Type B pancreatic cell (in vitro differentiated cells): ENCODE results near the gene NUP205. TPM values are rescaled to one million over a fixed set of nuclear protein-coding genes. Genes with fewer than 3 reads are reported as not detected.

Experiments used
- DNase-seq: peaks from one replicate; pipeline ENCODE4 v3.0.0; 2021; ENCODE audit warnings: mixed read lengths; ENCODE audit not compliant: unreplicated experiment; ENCODE audit errors: extremely low spot score
- H3K27ac Mint-ChIP-seq: 2 replicates; pipeline ENCODE4 v1.8.0; 2021; ENCODE audit warnings: mild to moderate bottlenecking, mixed read lengths
- H3K27me3 Mint-ChIP-seq: 2 replicates; pipeline ENCODE4 v1.8.0; 2021; ENCODE audit warnings: mixed read lengths
- H3K36me3 Mint-ChIP-seq: 2 replicates; pipeline ENCODE4 v1.8.0; 2021; ENCODE audit warnings: mixed read lengths
- H3K4me1 Mint-ChIP-seq: one replicate; pipeline ENCODE4 v1.8.0; 2021; ENCODE audit warnings: mixed read lengths; ENCODE audit not compliant: unreplicated experiment
- H3K4me3 Mint-ChIP-seq: 2 replicates; pipeline ENCODE4 v1.8.0; 2021; ENCODE audit warnings: mild to moderate bottlenecking, mixed read lengths
- H3K9me3 Mint-ChIP-seq: 2 replicates; pipeline ENCODE4 v1.8.0; 2021; ENCODE audit warnings: mixed read lengths
- long read RNA-seq: library from polyadenylated mRNA; unstranded; transcript quantifications from one replicate; pipeline ENCODE4 v2.0.0, GENCODE V29; 2020
- total RNA-seq: library from RNA; stranded (reverse); gene quantifications from 2 replicates; pipeline ENCODE4 v1.2.1, GENCODE V29; 2021; ENCODE audit warnings: low replicate concordance
- TF ChIP-seq, protein P1 (sequence below): fragments of 200-600 bp; sonication (generic); conservative IDR thresholded peaks from 2 replicates; pipeline ENCODE4 v1.5.0; 2021; ENCODE audit warnings: antibody characterized with exemption, mild to moderate bottlenecking

Gene NUP205, protein sequence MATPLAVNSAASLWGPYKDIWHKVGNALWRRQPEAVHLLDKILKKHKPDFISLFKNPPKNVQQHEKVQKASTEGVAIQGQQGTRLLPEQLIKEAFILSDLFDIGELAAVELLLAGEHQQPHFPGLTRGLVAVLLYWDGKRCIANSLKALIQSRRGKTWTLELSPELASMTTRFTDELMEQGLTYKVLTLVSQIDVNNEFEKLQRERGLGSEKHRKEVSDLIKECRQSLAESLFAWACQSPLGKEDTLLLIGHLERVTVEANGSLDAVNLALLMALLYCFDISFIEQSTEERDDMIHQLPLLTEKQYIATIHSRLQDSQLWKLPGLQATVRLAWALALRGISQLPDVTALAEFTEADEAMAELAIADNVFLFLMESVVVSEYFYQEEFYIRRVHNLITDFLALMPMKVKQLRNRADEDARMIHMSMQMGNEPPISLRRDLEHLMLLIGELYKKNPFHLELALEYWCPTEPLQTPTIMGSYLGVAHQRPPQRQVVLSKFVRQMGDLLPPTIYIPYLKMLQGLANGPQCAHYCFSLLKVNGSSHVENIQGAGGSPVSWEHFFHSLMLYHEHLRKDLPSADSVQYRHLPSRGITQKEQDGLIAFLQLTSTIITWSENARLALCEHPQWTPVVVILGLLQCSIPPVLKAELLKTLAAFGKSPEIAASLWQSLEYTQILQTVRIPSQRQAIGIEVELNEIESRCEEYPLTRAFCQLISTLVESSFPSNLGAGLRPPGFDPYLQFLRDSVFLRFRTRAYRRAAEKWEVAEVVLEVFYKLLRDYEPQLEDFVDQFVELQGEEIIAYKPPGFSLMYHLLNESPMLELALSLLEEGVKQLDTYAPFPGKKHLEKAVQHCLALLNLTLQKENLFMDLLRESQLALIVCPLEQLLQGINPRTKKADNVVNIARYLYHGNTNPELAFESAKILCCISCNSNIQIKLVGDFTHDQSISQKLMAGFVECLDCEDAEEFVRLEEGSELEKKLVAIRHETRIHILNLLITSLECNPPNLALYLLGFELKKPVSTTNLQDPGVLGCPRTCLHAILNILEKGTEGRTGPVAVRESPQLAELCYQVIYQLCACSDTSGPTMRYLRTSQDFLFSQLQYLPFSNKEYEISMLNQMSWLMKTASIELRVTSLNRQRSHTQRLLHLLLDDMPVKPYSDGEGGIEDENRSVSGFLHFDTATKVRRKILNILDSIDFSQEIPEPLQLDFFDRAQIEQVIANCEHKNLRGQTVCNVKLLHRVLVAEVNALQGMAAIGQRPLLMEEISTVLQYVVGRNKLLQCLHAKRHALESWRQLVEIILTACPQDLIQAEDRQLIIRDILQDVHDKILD (N-terminal part only)
- 75.7 and 102 TPM in 2 replicates for total RNA-seq
- long read RNA-seq, partial matches to known transcripts = 33 of 34 reads
- long read RNA-seq, other reads (novel, unspliced or antisense) = 0 of 34 reads

DNA sequence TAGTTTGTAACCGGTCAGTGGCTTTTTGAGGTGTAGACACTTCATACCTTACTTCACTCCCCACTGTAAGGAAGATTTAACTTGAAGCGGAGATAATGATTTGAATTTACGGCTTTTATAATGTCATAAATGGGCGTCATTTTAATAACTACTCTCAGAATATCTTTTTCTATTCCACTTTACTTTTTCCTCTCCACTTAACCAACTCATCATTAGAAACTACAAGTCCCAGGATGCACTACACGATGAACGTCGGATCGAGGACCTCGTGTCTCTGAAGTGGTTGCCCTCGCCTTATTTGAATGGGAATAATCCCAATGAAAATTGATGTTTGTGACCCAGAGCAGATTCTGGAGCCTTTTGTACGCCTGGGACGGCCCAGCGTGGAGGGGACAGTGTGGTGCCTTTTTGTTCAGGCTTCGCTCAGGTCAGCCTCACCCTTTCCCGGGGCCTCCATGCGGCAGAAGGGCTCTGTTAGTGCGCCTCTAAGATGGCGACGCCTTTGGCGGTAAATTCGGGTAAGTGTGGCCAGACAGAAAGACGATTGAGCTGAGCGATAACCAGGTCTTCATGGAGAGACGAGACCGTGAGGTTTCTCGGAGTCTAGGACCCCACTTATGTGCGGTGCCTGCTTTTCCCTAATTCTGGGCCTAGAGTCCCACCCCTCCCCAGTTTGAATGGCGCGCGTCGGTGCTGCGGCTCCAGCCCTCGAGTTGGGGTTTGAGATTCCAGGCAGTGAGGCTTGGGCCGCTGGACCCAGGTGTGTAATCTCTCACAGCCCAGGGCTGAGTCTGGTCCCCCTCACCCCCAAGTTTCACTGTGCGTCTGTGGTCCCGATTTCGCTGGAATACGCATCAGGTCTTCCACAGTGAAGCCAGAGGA, at the start of gene NUP205:
Gene NUP205 (plus strand): TSS at position 463 of the 882 bp plus-strand sequence. CDS start 28 bp downstream, at position 491.
- TF ChIP-seq, protein P1, sequence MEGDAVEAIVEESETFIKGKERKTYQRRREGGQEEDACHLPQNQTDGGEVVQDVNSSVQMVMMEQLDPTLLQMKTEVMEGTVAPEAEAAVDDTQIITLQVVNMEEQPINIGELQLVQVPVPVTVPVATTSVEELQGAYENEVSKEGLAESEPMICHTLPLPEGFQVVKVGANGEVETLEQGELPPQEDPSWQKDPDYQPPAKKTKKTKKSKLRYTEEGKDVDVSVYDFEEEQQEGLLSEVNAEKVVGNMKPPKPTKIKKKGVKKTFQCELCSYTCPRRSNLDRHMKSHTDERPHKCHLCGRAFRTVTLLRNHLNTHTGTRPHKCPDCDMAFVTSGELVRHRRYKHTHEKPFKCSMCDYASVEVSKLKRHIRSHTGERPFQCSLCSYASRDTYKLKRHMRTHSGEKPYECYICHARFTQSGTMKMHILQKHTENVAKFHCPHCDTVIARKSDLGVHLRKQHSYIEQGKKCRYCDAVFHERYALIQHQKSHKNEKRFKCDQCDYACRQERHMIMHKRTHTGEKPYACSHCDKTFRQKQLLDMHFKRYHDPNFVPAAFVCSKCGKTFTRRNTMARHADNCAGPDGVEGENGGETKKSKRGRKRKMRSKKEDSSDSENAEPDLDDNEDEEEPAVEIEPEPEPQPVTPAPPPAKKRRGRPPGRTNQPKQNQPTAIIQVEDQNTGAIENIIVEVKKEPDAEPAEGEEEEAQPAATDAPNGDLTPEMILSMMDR = no peak
- peak; percentile 75 for DNase-seq
- Mint-ChIP-seq H3K27ac (peak within 1 kb of the TSS; percentile 56), H3K4me1 (peaks cover 6% of the 10 kb centered on the region), H3K36me3 (peaks cover 12% of the 10 kb centered on the region), H3K9me3 (no peaks in the 10 kb centered on the region), H3K4me3 (peak within 1 kb of the TSS; percentile 65), H3K27me3 (no peaks in the 10 kb centered on the region)

DNA sequence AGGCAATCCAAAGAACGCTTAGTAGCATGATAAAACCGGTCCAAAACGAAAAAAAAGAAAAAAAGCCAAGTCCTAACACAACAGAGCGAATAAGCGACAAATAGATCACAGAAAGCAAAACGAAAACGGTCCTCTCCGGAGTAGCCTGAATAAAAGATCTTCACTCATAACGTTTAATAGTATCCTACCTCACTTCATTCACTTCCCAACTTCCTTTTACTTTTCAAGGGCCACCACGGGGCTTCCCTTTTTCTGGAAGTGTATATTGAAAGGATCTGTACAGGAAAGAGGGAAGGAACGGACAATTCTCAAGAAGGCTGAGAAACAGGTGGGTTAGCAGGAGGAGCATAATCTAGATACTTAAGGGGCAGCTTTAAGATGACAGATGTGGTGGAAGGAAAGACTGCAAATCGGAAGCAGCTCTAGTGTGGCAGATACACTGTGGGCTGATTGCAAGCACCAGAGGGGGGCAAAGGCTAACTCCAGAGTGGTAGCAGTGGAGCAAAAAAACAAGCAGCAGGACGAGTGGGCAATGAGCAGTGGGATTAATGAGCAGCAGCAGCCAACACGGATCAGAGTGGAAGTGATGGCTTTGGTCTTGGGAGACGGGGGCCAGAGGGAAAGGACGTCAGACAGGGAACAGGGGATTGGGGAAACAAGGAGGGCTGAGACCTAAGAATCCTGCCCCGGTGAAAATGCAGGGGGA, 48.7 kb upstream of the NUP205 start:
- H3K27me3 Mint-ChIP-seq = no peaks in the 10 kb centered on the region
- no peak for DNase-seq
- no peaks in the 10 kb centered on the region for H3K9me3 Mint-ChIP-seq
- H3K4me1 Mint-ChIP-seq = peaks cover 14% of the 10 kb centered on the region
- H3K27ac Mint-ChIP-seq = no peak overlapping the region
- H3K4me3 Mint-ChIP-seq = no peak overlapping the region
- TF ChIP-seq, protein P1 = no peak
- no peaks in the 10 kb centered on the region for H3K36me3 Mint-ChIP-seq

DNA sequence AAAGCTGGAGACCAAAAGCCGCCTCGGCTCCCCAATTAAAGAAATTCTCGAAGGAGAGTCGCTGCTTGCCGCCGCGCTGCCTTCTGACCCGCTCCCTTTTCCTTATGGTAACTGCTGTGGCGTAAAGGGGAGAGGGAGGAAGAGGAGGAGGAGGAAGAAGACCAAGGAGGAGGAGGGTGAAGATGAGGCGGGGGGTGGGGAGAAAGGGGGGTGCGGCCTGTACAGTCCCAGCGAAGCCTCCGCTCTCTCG, 48.2 kb upstream of the NUP205 start:
- H3K36me3 Mint-ChIP-seq = no peaks in the 10 kb centered on the region
- H3K4me1 Mint-ChIP-seq = peaks cover 14% of the 10 kb centered on the region
- no peak overlapping the region for H3K4me3 Mint-ChIP-seq
- no peak for DNase-seq
- H3K27me3 Mint-ChIP-seq = no peaks in the 10 kb centered on the region
- TF ChIP-seq, protein P1 = no peak
- H3K9me3 Mint-ChIP-seq = no peaks in the 10 kb centered on the region
- no peak overlapping the region for H3K27ac Mint-ChIP-seq

DNA sequence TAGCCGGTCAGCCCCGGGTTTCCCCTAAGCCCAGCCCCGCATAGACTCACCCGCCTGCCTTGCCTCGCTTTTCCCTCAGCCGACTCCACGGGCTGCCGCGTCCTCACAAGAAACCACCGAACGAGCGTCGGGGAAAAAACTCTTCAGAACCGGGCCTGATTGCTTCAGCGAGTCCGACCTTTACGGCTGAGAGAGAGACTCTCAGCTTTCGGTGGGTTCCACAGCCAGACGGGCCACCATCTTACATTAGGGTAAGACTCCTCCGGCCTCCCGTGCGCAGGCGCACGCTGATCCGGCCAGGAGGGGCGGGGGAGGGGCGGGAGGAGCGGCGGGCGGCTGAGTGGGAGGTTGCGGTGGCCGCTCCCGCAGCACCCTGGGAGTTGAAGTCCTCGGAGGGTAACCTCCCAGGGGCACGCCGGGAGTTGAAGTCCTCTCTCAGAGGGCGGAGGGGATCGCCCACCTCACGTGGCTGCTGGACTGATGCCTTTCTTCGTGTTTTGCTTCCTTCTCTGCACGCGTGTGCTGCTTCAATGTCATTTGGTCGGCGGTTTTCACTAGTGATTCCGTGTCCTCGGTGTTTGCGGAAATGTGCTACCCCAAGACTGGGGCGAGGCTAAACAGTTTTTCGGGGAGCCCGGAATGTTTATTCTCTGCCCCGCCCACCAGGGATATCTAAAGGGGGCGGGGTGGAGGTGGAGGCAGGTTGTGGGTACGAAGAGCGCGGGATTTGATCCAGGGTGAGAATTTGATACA, 47.7 kb upstream of the NUP205 start, which contains the start of gene CNOT4:
Gene CNOT4 (minus strand): TSS at position 264 of the 753 bp plus-strand sequence. CDS start 71,771 bp downstream, outside the sequence.
- no peaks in the 10 kb centered on the region for H3K9me3 Mint-ChIP-seq
- no peaks in the 10 kb centered on the region for H3K27me3 Mint-ChIP-seq

More for the DNA sequence above, 47.7 kb upstream of the NUP205 start, which contains the start of gene CNOT4:
- Mint-ChIP-seq H3K4me3 (no peak within 1 kb of the TSS), H3K4me1 (peaks cover 14% of the 10 kb centered on the region), H3K36me3 (no peaks in the 10 kb centered on the region), H3K27ac (no peak within 1 kb of the TSS)
- peak; percentile 95 for DNase-seq
- TF ChIP-seq, protein P1 = no peak
